ENCODE results near the gene SORCS3. TPM values are rescaled to one million over a fixed set of nuclear protein-coding genes. Genes with fewer than 3 reads are reported as not detected.

SORCS3 gene
- total and polyA plus RNA-seq, 10 of the 15 experiments (the other 5 are each of a cell fraction or from before 2014, with no cell fraction given): 0.01 to 0.04 (median 0.02) TPM; not detected in 7

GRCh38 chr10:105266966-105267539, 626.0 kb downstream of the SORCS3 start:
- ChIA-PET CTCF (no interaction called here), SMC1A (ENCODE audit: uncharacterized antibody, unreplicated experiment) (no interaction called here), RAD21 (ENCODE audit: unreplicated experiment) (no interaction called here), POLR2A (no interaction called here)
- no peak overlapping the region for H3K4me3 ChIP-seq
- DNase-seq (ENCODE audit: low read depth, low spot score): no peak
- 24% methylated on average over 7 of the region's 7 CpGs for WGBS (ENCODE audit: insufficient coverage, insufficient replicate concordance, low lambda C conversion rate, missing lambda C conversion rate)
- in situ Hi-C loops (cut with MboI) (no loop called here), intact Hi-C loops (cut with micrococcal nuclease; ENCODE audit: unreplicated experiment) (no loop called here)
- no peaks in the 10 kb centered on the region for H3K79me2 ChIP-seq (ENCODE audit: control insufficient read depth, insufficient read depth, low read length)
- H3K4me2 ChIP-seq (ENCODE audit: control insufficient read depth, insufficient read depth): no peak overlapping the region
- no peak for TF ChIP-seq CUX1 (IDR thresholded peaks at IDR 0.05; ENCODE audit: insufficient replicate concordance, low read depth, low read length)
- no peaks in the 10 kb centered on the region for H3K27me3 ChIP-seq (replicated peaks in 1 of 2; ENCODE audit: control insufficient read depth in 2 of 2, insufficient read depth in 2 of 2, low read length in 1 of 2)
- no TSS peak for BruUV-seq (replicated peaks)
- ATAC-seq: no peak
- H3K9me3 ChIP-seq (replicated peaks; ENCODE audit: control insufficient read depth, insufficient read depth, low read length): no peaks in the 10 kb centered on the region
- no peaks in the 10 kb centered on the region for H3K4me1 ChIP-seq (ENCODE audit: control insufficient read depth, insufficient read depth, low read length)
- no peak overlapping the region for H3K9ac ChIP-seq (ENCODE audit: control insufficient read depth, insufficient read depth, low read length)
- H3K36me3 ChIP-seq (ENCODE audit: control insufficient read depth in 2 of 2, insufficient read depth in 2 of 2, low read length in 1 of 2): no peaks in the 10 kb centered on the region
- H3K27ac ChIP-seq (ENCODE audit: control insufficient read depth, insufficient read depth): no peak overlapping the region
- FAIRE-seq: no peak
- H2AFZ ChIP-seq (ENCODE audit: control insufficient read depth, low read depth, low read length): no peak overlapping the region
- no peaks in the 10 kb centered on the region for H4K20me1 ChIP-seq (ENCODE audit: control insufficient read depth, insufficient read depth)

- no peaks in the 10 kb centered on the region for H3K9me3 ChIP-seq (replicated peaks; ENCODE audit: control insufficient read depth, insufficient read depth, low read length)
- H2AFZ ChIP-seq (ENCODE audit: control insufficient read depth, low read depth, low read length): no peak overlapping the region
- H3K4me1 ChIP-seq (ENCODE audit: control insufficient read depth, insufficient read depth, low read length): no peaks in the 10 kb centered on the region
- ChIA-PET CTCF (no interaction called here), POLR2A (no interaction called here), RAD21 (ENCODE audit: unreplicated experiment) (no interaction called here), SMC1A (ENCODE audit: uncharacterized antibody, unreplicated experiment) (no interaction called here)
- ATAC-seq (no peak), FAIRE-seq (no peak), DNase-seq (ENCODE audit: low read depth, low spot score) (no peak)
- WGBS (ENCODE audit: insufficient coverage, insufficient replicate concordance, low lambda C conversion rate, missing lambda C conversion rate): 0% methylated on average over 1 of the region's 1 CpG
- H3K4me3 ChIP-seq: no peak overlapping the region
- H3K9ac ChIP-seq (ENCODE audit: control insufficient read depth, insufficient read depth, low read length): no peak overlapping the region
- no peaks in the 10 kb centered on the region for H4K20me1 ChIP-seq (ENCODE audit: control insufficient read depth, insufficient read depth)
- H3K79me2 ChIP-seq (ENCODE audit: control insufficient read depth, insufficient read depth, low read length): no peaks in the 10 kb centered on the region
- no peak overlapping the region for H3K4me2 ChIP-seq (ENCODE audit: control insufficient read depth, insufficient read depth)
- no peaks in the 10 kb centered on the region for H3K36me3 ChIP-seq (ENCODE audit: control insufficient read depth in 2 of 2, insufficient read depth in 2 of 2, low read length in 1 of 2)
- intact Hi-C loops (cut with micrococcal nuclease; ENCODE audit: unreplicated experiment): no loop called here
- no peaks in the 10 kb centered on the region for H3K27me3 ChIP-seq (replicated peaks in 1 of 2; ENCODE audit: control insufficient read depth in 2 of 2, insufficient read depth in 2 of 2, low read length in 1 of 2)
- no peak overlapping the region for H3K27ac ChIP-seq (ENCODE audit: control insufficient read depth, insufficient read depth)
- BruUV-seq (replicated peaks): no TSS peak
- in situ Hi-C loops (cut with MboI): no loop called here
- no peak for TF ChIP-seq NBN (IDR thresholded peaks at IDR 0.05)
- no peak for TF ChIP-seq SMC3 (IDR thresholded peaks at IDR 0.05; ENCODE audit: borderline replicate concordance, low read length)
- no peak for TF ChIP-seq PML (IDR thresholded peaks at IDR 0.05; ENCODE audit: low read length)
- TF ChIP-seq POU2F2 (IDR thresholded peaks at IDR 0.05; ENCODE audit: borderline replicate concordance, low read depth, low read length): no peak
- no peak for TF ChIP-seq CBFB (IDR thresholded peaks at IDR 0.05; ENCODE audit: low read depth)
- no peak for TF ChIP-seq DPF2 (IDR thresholded peaks at IDR 0.05)
- no peak for TF ChIP-seq ZBTB33 (IDR thresholded peaks at IDR 0.05)
- TF ChIP-seq ATF2 (IDR thresholded peaks at IDR 0.05; ENCODE audit: low read length): no peak
Measured at GRCh38 chr10:105268961-105269360, 627.9 kb downstream of the SORCS3 start.

Data from GM12878 (cell line).